Endothelial cell of umbilical vein (primary cell): ENCODE results near the gene CNOT6. TPM values are rescaled to one million over a fixed set of nuclear protein-coding genes. Genes with fewer than 3 reads are reported as not detected.

ENCODE experiments used
- BruUV-seq: library from RNA; stranded (reverse); fragments of 400-500 nt; replicated peaks from 2 replicates; lab custom pipeline; 2021; lab: Mats Ljungman, UMichigan
- CTCF ChIA-PET: fragments of 300-600, 350-600 bp; sonication (Branson Sonifier 250); formaldehyde crosslinking; loops from one replicate; lab custom pipeline; 2021; ENCODE audit warnings: antibody characterized with exemption, inconsistent platforms; lab: Charles Lee
- POLR2A ChIA-PET: fragments of 300-600, 350-600 bp; sonication (Branson Sonifier 250); formaldehyde crosslinking; loops from one replicate; lab custom pipeline; 2021; ENCODE audit warnings: antibody characterized with exemption, inconsistent platforms; lab: Charles Lee
- DNase-seq: peaks from one replicate; pipeline ENCODE4 v3.0.0-alpha.2; 2011; ENCODE audit warnings: low read depth, low spot score
- FAIRE-seq: peaks from 2 replicates; lab custom pipeline; 2011; peaks lifted over from hg19 to GRCh38; lab: Jason Lieb, UNC
- H2AFZ ChIP-seq: 2 replicates; pipeline ENCODE4 v1.6.0; 2012; ENCODE audit warnings: low read depth, low read length, control low read depth, inconsistent platforms
- H3K27ac ChIP-seq: 2 replicates; pipeline ENCODE4 v1.5.1; 2011; ENCODE audit warnings: low read depth, mild to moderate bottlenecking, control low read depth, low read length, moderate library complexity; ENCODE audit not compliant: insufficient read depth
- H3K27me3 ChIP-seq, 2 experiments: 2 replicates each; pipeline versions ENCODE4 v1.6.0 to v1.6.1; 2011; ENCODE audit warnings: low read length in 2 of 2, mixed read lengths in 1 of 2; ENCODE audit not compliant: control insufficient read depth in 2 of 2, insufficient read depth in 2 of 2
- H3K36me3 ChIP-seq, 2 experiments: 2 replicates in 1 of 2; 3 replicates in 1 of 2; pipeline ENCODE4 v1.5.1; 2011; ENCODE audit warnings: low read length in 2 of 2, mild to moderate bottlenecking in 1 of 2, moderate library complexity in 1 of 2; ENCODE audit not compliant: control insufficient read depth in 2 of 2, insufficient read depth in 2 of 2; ENCODE audit errors: extremely low read depth in 1 of 2
- H3K4me1 ChIP-seq: 3 replicates; pipeline ENCODE4 v1.5.1; 2011; ENCODE audit warnings: mild to moderate bottlenecking, low read length; ENCODE audit not compliant: control insufficient read depth, insufficient read depth; ENCODE audit errors: extremely low read depth
- H3K4me2 ChIP-seq: 2 replicates; pipeline ENCODE4 v1.6.1; 2011; ENCODE audit warnings: low read length, control low read depth, mixed read lengths; ENCODE audit not compliant: insufficient read depth
- H3K4me3 ChIP-seq, 3 experiments: fragments of 200-600 bp in 1 of 3; sonication (generic), shearing (Covaris generic) in 1 of 3; replicated peaks in 1 of 3; 2 replicates each; pipeline ENCODE4 v1.5.1; 2011 to 2016; ENCODE audit warnings: control low read depth in 3 of 3, low read length in 3 of 3, mild to moderate bottlenecking in 2 of 3, inconsistent platforms in 1 of 3, low read depth in 1 of 3, moderate library complexity in 1 of 3; ENCODE audit not compliant: insufficient read depth in 1 of 3
- H3K79me2 ChIP-seq: 2 replicates; pipeline ENCODE4 v1.6.0; 2012; ENCODE audit warnings: low read length, inconsistent platforms; ENCODE audit not compliant: control insufficient read depth, insufficient read depth
- H3K9ac ChIP-seq: replicated peaks from 2 replicates; pipeline ENCODE3; 2011; ENCODE audit warnings: low read length, control low read depth; ENCODE audit not compliant: insufficient read depth; ENCODE audit errors: extremely low read depth
- H3K9me1 ChIP-seq: replicated peaks from 3 replicates; pipeline ENCODE4 v1.6.0; 2011; ENCODE audit warnings: mild to moderate bottlenecking, low read length; ENCODE audit not compliant: control insufficient read depth, insufficient read depth; ENCODE audit errors: extremely low read depth
- H3K9me3 ChIP-seq: replicated peaks from 2 replicates; pipeline ENCODE4 v1.5.1; 2012; ENCODE audit warnings: low read length, inconsistent platforms; ENCODE audit not compliant: control insufficient read depth, insufficient read depth
- H4K20me1 ChIP-seq: replicated peaks from 2 replicates; pipeline ENCODE3; 2011; ENCODE audit warnings: mild to moderate bottlenecking, low read length; ENCODE audit not compliant: control insufficient read depth, insufficient read depth; ENCODE audit errors: extremely low read depth
- CTCF ChIP-seq, 2 donors: IDR thresholded peaks; 1 replicate in 1 of 2; 2 replicates in 1 of 2; pipeline ENCODE4 v1.5.1; 2011; ENCODE audit warnings: low read length in 2 of 2, mild to moderate bottlenecking in 2 of 2, moderate library complexity in 2 of 2, control low read depth in 1 of 2, inconsistent platforms in 1 of 2, low read depth in 1 of 2; ENCODE audit not compliant: insufficient read depth in 1 of 2; ENCODE audit errors: extremely low read depth in 1 of 2
- EZH2 ChIP-seq: IDR thresholded peaks from 2 replicates; pipeline ENCODE4 v1.6.1; 2012; ENCODE audit warnings: borderline replicate concordance, low read depth, mild to moderate bottlenecking, moderate library complexity, low read length, inconsistent platforms; ENCODE audit not compliant: severe bottlenecking
- FOS ChIP-seq: IDR thresholded peaks from 2 replicates; pipeline ENCODE4 v1.6.1; 2011; ENCODE audit warnings: mild to moderate bottlenecking, low read length, moderate library complexity, borderline replicate concordance; ENCODE audit not compliant: insufficient read depth
- GATA2 ChIP-seq: IDR thresholded peaks from 2 replicates; pipeline ENCODE4 v1.7.0; 2011; ENCODE audit warnings: low read depth, mild to moderate bottlenecking, moderate library complexity, mixed read lengths, low read length; ENCODE audit not compliant: insufficient read length, insufficient read depth
- JUN ChIP-seq: IDR thresholded peaks from 2 replicates; pipeline ENCODE4 v1.6.1; 2011; ENCODE audit warnings: borderline replicate concordance, low read depth; ENCODE audit not compliant: insufficient read length, insufficient read depth
- MAX ChIP-seq: IDR thresholded peaks from 2 replicates; pipeline ENCODE4 v1.6.1; 2011; ENCODE audit not compliant: insufficient read depth, insufficient read length
- POLR2AphosphoS5 ChIP-seq: IDR thresholded peaks from 2 replicates; pipeline ENCODE4 v1.6.1; 2012; ENCODE audit warnings: low read depth, mild to moderate bottlenecking, control low read depth, low read length, moderate library complexity; ENCODE audit not compliant: insufficient read depth
- dilution Hi-C: fragments of 300-500 bp; cut with MboI; formaldehyde crosslinking; loops from one replicate; pipeline ENCODE4 v1.15.0; 2019; ENCODE audit warnings: low sequenced_read_pairs; ENCODE audit not compliant: extremely low pct_ligation_motif_present
- intact Hi-C: fragments of 100-400 bp; cut with micrococcal nuclease; formaldehyde crosslinking; loops from one replicate; pipeline ENCODE4 v1.10.0; 2022
- polyA plus RNA-seq, 4 experiments: library from polyadenylated mRNA; depleted of rRNA in 3 of 4; stranded (reverse) in 3 of 4; unstranded in 1 of 4; fragments of >200 nt; gene quantifications; 2 replicates each; pipeline versions ENCODE4 v1.2.1 to v1.2.3, GENCODE V29; 2011 to 2012; ENCODE audit warnings: missing spikeins in 1 of 4
- total RNA-seq: library from RNA; stranded (reverse); gene quantifications from 2 replicates; pipeline ENCODE4 v1.2.3, GENCODE V29; 2021

CNOT6 gene
- total and polyA plus RNA-seq, 2 donors (not counting 3 experiments of a cell fraction or from before 2014, with no cell fraction given) = 9.2 to 33.8 TPM

- Histone ChIP-seq H3K9ac (no peak overlapping the region), H3K79me2 (no peaks in the 10 kb centered on the region), H3K4me3 (peak overlapping the region in 1 of 3 experiments; percentile 2), H2AFZ (no peak overlapping the region), H3K36me3 (no peaks in the 10 kb centered on the region), H3K9me1 (no peaks in the 10 kb centered on the region), H3K9me3 (no peaks in the 10 kb centered on the region), H3K4me2 (no peak overlapping the region), H3K4me1 (no peaks in the 10 kb centered on the region), H3K27ac (no peak overlapping the region), H4K20me1 (no peaks in the 10 kb centered on the region), H3K27me3 (peaks cover 21 to 35% of the 10 kb centered on the region in 2 experiments)
- ChIA-PET CTCF (interaction anchor here (1.1 kb wide), 1 partner anchor 14 kb away, joined by 3 read pairs; no protein-coding TSS in a partner anchor), POLR2A (no interaction called here)
- dilution Hi-C loops = no loop called here
- TF ChIP-seq EZH2 = peak; percentile 71
- TF ChIP-seq POLR2AphosphoS5 = no peak
- no peak for TF ChIP-seq MAX
- BruUV-seq = no TSS peak
- no peak for FAIRE-seq
- intact Hi-C loops = no loop called here
- no peak for DNase-seq
Observed at GRCh38 chr5:180590543-180591310, 96.5 kb downstream of the CNOT6 start.

GRCh38 chr5:180591311-180591887 lies 97.2 kb downstream of the CNOT6 start, which contains the start of gene SCGB3A1:
Gene SCGB3A1 (minus strand): TSS chr5:180591499. CDS start chr5:180591462, 37 bp downstream.
- no peaks in the 10 kb centered on the region for H3K9me1 ChIP-seq
- ChIA-PET POLR2A (no interaction called here), CTCF (no interaction called here)
- no TSS peak for BruUV-seq
- no peak within 1 kb of the TSS for H3K27ac ChIP-seq
- peaks cover 21 to 35% of the 10 kb centered on the region in 2 experiments for H3K27me3 ChIP-seq
- no peak within 1 kb of the TSS for H3K9ac ChIP-seq
- no peak for FAIRE-seq
- H3K79me2 ChIP-seq = no peaks in the 10 kb centered on the region
- no peak for DNase-seq
- intact Hi-C loops = no loop called here
- no peak for TF ChIP-seq POLR2AphosphoS5
- TF ChIP-seq JUN = no peak
- TF ChIP-seq GATA2 = no peak
- TF ChIP-seq CTCF (IDR thresholded peaks at IDR 0.05; ENCODE audit: extremely low read depth in 1 of 2, insufficient read depth in 1 of 2, low read depth in 1 of 2, low read length in 2 of 2) = no peak
- TF ChIP-seq EZH2 = no peak
- no peak for TF ChIP-seq FOS
- H2AFZ ChIP-seq = no peak within 1 kb of the TSS
- H4K20me1 ChIP-seq = no peaks in the 10 kb centered on the region
- dilution Hi-C loops = no loop called here
- H3K36me3 ChIP-seq = no peaks in the 10 kb centered on the region
- H3K4me3 ChIP-seq = peak within 1 kb of the TSS in 1 of 3 experiments; percentile 2
- H3K9me3 ChIP-seq = no peaks in the 10 kb centered on the region
- no peak within 1 kb of the TSS for H3K4me2 ChIP-seq
- H3K4me1 ChIP-seq = no peaks in the 10 kb centered on the region
